K562 (cell line): ENCODE results near the gene NELFA. TPM values are rescaled to one million over a fixed set of nuclear protein-coding genes. Genes with fewer than 3 reads are reported as not detected.

Source experiments
- ATAC-seq: fragments of 200-7000 bp; cut with Tn5 transposase; 3 replicates; pipeline ENCODE4 v1.9.1; 2020; ENCODE audit warnings: moderate library complexity
- BruUV-seq: library from RNA; stranded (reverse); fragments of 400-500 nt; replicated peaks from 2 replicates; lab custom pipeline; 2021; lab: Mats Ljungman, UMichigan
- CTCF ChIA-PET: fragments of 300-600 bp; formaldehyde crosslinking; extraction: SDS; loops from one replicate; lab custom pipeline; 2021; ENCODE audit warnings: low intra/inter-chr PET ratio; lab: Yijun Ruan, JAX
- POLR2A ChIA-PET: fragments of 300-600, 350-650 bp; sonication (Branson Sonifier 250); formaldehyde crosslinking; extraction: SDS; loops from one replicate; lab custom pipeline; 2021; ENCODE audit warnings: antibody characterized with exemption, inconsistent platforms; lab: Yijun Ruan, JAX
- DNase-seq, 4 experiments: peaks; one replicate each; pipeline versions ENCODE4 v3.0.0 to v3.0.0-alpha.2; 2011 to 2018; ENCODE audit warnings: low spot score in 3 of 4, mixed read lengths in 3 of 4; ENCODE audit errors: extremely low read depth in 1 of 4
- FAIRE-seq: peaks from 2 replicates; lab custom pipeline; 2011; peaks lifted over from hg19 to GRCh38; lab: Jason Lieb, UNC
- H2AFZ ChIP-seq: 2 replicates; pipeline ENCODE4 v1.6.0; 2011; ENCODE audit warnings: low read depth, low read length, control low read depth, inconsistent platforms
- H3K27ac ChIP-seq: fragments of 200-600 bp; 3 replicates; pipeline ENCODE4 v1.8.0; 2011; ENCODE audit warnings: low read depth, mild to moderate bottlenecking, control low read depth, inconsistent platforms, low read length, moderate library complexity, mixed read lengths; ENCODE audit errors: extremely low read depth
- H3K27me3 ChIP-seq, 2 experiments: fragments of 300-600 bp in 1 of 2; 2 replicates in 1 of 2; 3 replicates in 1 of 2; pipeline versions ENCODE4 v1.6.0 to v1.8.0; 2011; ENCODE audit warnings: inconsistent platforms in 2 of 2, low read length in 2 of 2, mild to moderate bottlenecking in 1 of 2, mixed read lengths in 1 of 2, moderate library complexity in 1 of 2; ENCODE audit not compliant: control insufficient read depth in 2 of 2, insufficient read depth in 2 of 2
- H3K36me3 ChIP-seq: fragments of 300-600 bp; 3 replicates; pipeline ENCODE4 v1.8.0; 2011; ENCODE audit warnings: mild to moderate bottlenecking, low read length, inconsistent platforms; ENCODE audit not compliant: control insufficient read depth, insufficient read depth
- H3K4me1 ChIP-seq, 2 experiments: fragments of 200-600 bp in 1 of 2; replicated peaks in 1 of 2; 2 replicates in 1 of 2; 3 replicates in 1 of 2; pipeline versions ENCODE4 v1.5.1 to v1.8.0; 2011; ENCODE audit warnings: inconsistent platforms in 2 of 2, low read length in 2 of 2, mild to moderate bottlenecking in 1 of 2, mixed read lengths in 1 of 2, moderate library complexity in 1 of 2; ENCODE audit not compliant: control insufficient read depth in 2 of 2, insufficient read depth in 2 of 2
- H3K4me2 ChIP-seq: 2 replicates; pipeline ENCODE4 v1.6.1; 2011; ENCODE audit warnings: low read length, control low read depth, inconsistent platforms, mixed read lengths; ENCODE audit not compliant: insufficient read depth
- H3K4me3 ChIP-seq: fragments of 200-600 bp; sonication (generic), shearing (Covaris generic); 2 replicates; pipeline ENCODE4 v1.5.1; 2016; ENCODE audit warnings: control low read depth, inconsistent platforms
- H3K79me2 ChIP-seq: fragments of 200-600 bp; 3 replicates; pipeline ENCODE4 v1.8.0; 2011; ENCODE audit warnings: low read length, inconsistent platforms; ENCODE audit not compliant: control insufficient read depth, insufficient read depth
- H3K9ac ChIP-seq, 2 experiments: 2 replicates each; pipeline versions ENCODE4 v1.6.0 to v1.6.1; 2011; ENCODE audit warnings: low read depth in 2 of 2, low read length in 2 of 2, control low read depth in 1 of 2, inconsistent platforms in 1 of 2, mild to moderate bottlenecking in 1 of 2, mixed read lengths in 1 of 2; ENCODE audit not compliant: insufficient read depth in 1 of 2
- H3K9me1 ChIP-seq: one replicate; pipeline ENCODE4 v1.6.0; 2011; ENCODE audit warnings: inconsistent platforms, mild to moderate bottlenecking, low read length, moderate library complexity; ENCODE audit not compliant: control insufficient read depth, insufficient read depth
- H3K9me3 ChIP-seq: replicated peaks from 2 replicates; pipeline ENCODE4 v1.5.1; 2011; ENCODE audit warnings: low read depth, low read length, inconsistent platforms; ENCODE audit not compliant: control insufficient read depth, insufficient read depth
- H4K20me1 ChIP-seq: replicated peaks from 2 replicates; pipeline ENCODE4 v1.6.1; 2011; ENCODE audit warnings: low read length, inconsistent platforms, mixed read lengths; ENCODE audit not compliant: control insufficient read depth, insufficient read depth
- C11orf30 ChIP-seq: fragments of 450-650 bp; IDR thresholded peaks from 2 replicates; pipeline ENCODE4 v1.6.1; 2016; ENCODE audit warnings: low read depth, mild to moderate bottlenecking
- E2F8 ChIP-seq: fragments of 450-650 bp; IDR thresholded peaks from 2 replicates; pipeline ENCODE4 v1.7.1; 2018; ENCODE audit warnings: mild to moderate bottlenecking, low read depth; ENCODE audit not compliant: partially characterized antibody
- FOXJ2 ChIP-seq: fragments of 200-800 bp; sonication (Bioruptor generic); IDR thresholded peaks from 2 replicates; pipeline ENCODE4 v1.6.1; 2016; ENCODE audit warnings: missing genetic modification characterization, missing compliant biosample characterization
- SAFB ChIP-seq: fragments of 200-400 bp; formaldehyde crosslinking; IDR thresholded peaks from 2 replicates; pipeline ENCODE4 v1.6.1; 2017; ENCODE audit warnings: low read depth, low read length, borderline replicate concordance
- SPI1 ChIP-seq: IDR thresholded peaks from 2 replicates; pipeline ENCODE4 v1.6.1; 2011; ENCODE audit warnings: low read depth, low read length, control low read depth, borderline replicate concordance
- TAF9B ChIP-seq: fragments of 450-650 bp; IDR thresholded peaks from 2 replicates; pipeline ENCODE4 v1.6.1; 2018; ENCODE audit warnings: mild to moderate bottlenecking; ENCODE audit not compliant: partially characterized antibody
- ZBTB11 ChIP-seq, 3 experiments: fragments of 200-800 bp in 1 of 3; fragments of 250-450 bp in 1 of 3; fragments of 450-650 bp in 1 of 3; sonication (Bioruptor Pico) in 1 of 3; sonication (Bioruptor generic) in 1 of 3; formaldehyde crosslinking in 1 of 3; IDR thresholded peaks; 2 replicates each; pipeline versions ENCODE4 v1.6.1 to v1.8.0; 2016 to 2022; ENCODE audit warnings: mild to moderate bottlenecking in 2 of 3, missing genetic modification characterization in 2 of 3, missing compliant biosample characterization in 1 of 3, moderate library complexity in 1 of 3
- WGBS: fragments of 100-300 bp; shearing (Covaris generic); methylation state at CpG from one replicate; pipeline ENCODE4 v1.1.6; 2016; ENCODE audit warnings: low coverage, mixed read lengths; ENCODE audit not compliant: insufficient coverage; ENCODE audit errors: missing lambda C conversion rate; 5-methylcytosine and 5-hydroxymethylcytosine counted together
- in situ Hi-C: fragments of 300-500 bp; cut with MboI; formaldehyde crosslinking; loops from 4 replicates; pipeline ENCODE4 v1.15.0; 2018; ENCODE audit warnings: inconsistent platforms, mixed read lengths
- intact Hi-C: fragments of 100-400 bp; cut with micrococcal nuclease; formaldehyde crosslinking; loops from 2 replicates; pipeline ENCODE4 v1.14.2; 2022
- polyA plus RNA-seq, 8 experiments: library from polyadenylated mRNA; depleted of rRNA in 4 of 8; stranded (reverse) in 5 of 8; unstranded in 3 of 8; fragments of >200 nt; fragmentation: Nextera tagmentation in 2 of 8; fragmentation: Illumina TruSeq in 1 of 8; extraction: Ambion mirVana in 2 of 8; extraction: Trizol in 1 of 8; gene quantifications; 2 replicates each; pipeline versions ENCODE4 v1.2.1 to v1.2.3, GENCODE V29; 2011 to 2014; ENCODE audit warnings: inconsistent platforms in 1 of 8, missing spikeins in 1 of 8
- total RNA-seq, 7 experiments: library from RNA; depleted of rRNA in 6 of 7; stranded (reverse); fragments of >200 nt in 6 of 7; fragmentation: Illumina TruSeq in 2 of 7; extraction: Trizol in 2 of 7; gene quantifications; 2 replicates each; pipeline versions ENCODE4 v1.2.1 to v1.2.3, GENCODE V29; 2011 to 2021; ENCODE audit warnings: low replicate concordance in 1 of 7

Gene NELFA
- total and polyA plus RNA-seq, 9 of the 15 experiments (the other 6 are each of a cell fraction or from before 2014, with no cell fraction given): 0.76 to 59.6 (median 14.8) TPM

GRCh38 chr4:1986578-1987210, 22.1 kb downstream of the NELFA start:
- FAIRE-seq (no peak), ATAC-seq (no peak), DNase-seq (no peak)
- Histone ChIP-seq H2AFZ (no peak overlapping the region), H3K79me2 (peaks cover 11% of the 10 kb centered on the region; the same call in 2 of the 3 replicates), H3K4me3 (no peak overlapping the region), H3K9me3 (no peaks in the 10 kb centered on the region), H3K4me1 (peaks cover 0 to 49% of the 10 kb centered on the region in 2 experiments; a peak in 3 of 5 replicates), H4K20me1 (peaks cover 2% of the 10 kb centered on the region; the same call in 1 of the 2 replicates), H3K27ac (no peak overlapping the region), H3K36me3 (peaks cover 96% of the 10 kb centered on the region), H3K4me2 (no peak overlapping the region), H3K9me1 (peaks cover 3% of the 10 kb centered on the region), H3K9ac (no peak overlapping the region), H3K27me3 (no peaks in the 10 kb centered on the region)
- intact Hi-C loops: no loop called here
- BruUV-seq: no TSS peak
- TF ChIP-seq ZBTB11 (CRISPR knock-in tag; IDR thresholded peaks at IDR 0.05): no peak
- TF ChIP-seq TAF9B: no peak
- TF ChIP-seq SPI1: no peak
- no peak for TF ChIP-seq E2F8
- no peak for TF ChIP-seq SAFB
- no peak for TF ChIP-seq FOXJ2
- TF ChIP-seq C11orf30: no peak
- CTCF ChIA-PET: no interaction called here
- in situ Hi-C loops: no loop called here
- WGBS: 91% methylated on average over 21 of the region's 22 CpGs
- POLR2A ChIA-PET: interaction anchor here (0.6 kb wide), 1 partner anchor 166 kb away, joined by 3 read pairs; no protein-coding TSS in a partner anchor
